H9 (cell line): ENCODE data around the gene ARPC5. TPM values are rescaled to one million over a fixed set of nuclear protein-coding genes. Genes with fewer than 3 reads are reported as not detected.

ENCODE experiments used
- DNase-seq: peaks from one replicate; pipeline ENCODE4 v3.0.0-alpha.2; 2017
- H2AFZ ChIP-seq: one replicate; pipeline ENCODE4 v1.6.1; 2013; ENCODE audit warnings: mild to moderate bottlenecking, low read length, control low read depth, moderate library complexity
- H2AK5ac ChIP-seq: 2 replicates; pipeline ENCODE4 v1.6.1; 2013; ENCODE audit warnings: low read length, control low read depth, mixed read lengths; ENCODE audit not compliant: insufficient read length
- H2BK120ac ChIP-seq: one replicate; pipeline ENCODE4 v1.6.1; 2013; ENCODE audit warnings: low read depth, mild to moderate bottlenecking, low read length, control low read depth, inconsistent platforms; ENCODE audit not compliant: poor library complexity, severe bottlenecking
- H2BK12ac ChIP-seq: 2 replicates; pipeline ENCODE4 v1.6.1; 2013; ENCODE audit warnings: low read length, control low read depth, mixed read lengths, low read depth; ENCODE audit not compliant: insufficient read length
- H2BK15ac ChIP-seq: 2 replicates; pipeline ENCODE4 v1.6.1; 2013; ENCODE audit warnings: low read depth, low read length, control low read depth
- H2BK20ac ChIP-seq: one replicate; pipeline ENCODE4 v1.6.1; 2013; ENCODE audit warnings: low read depth, mild to moderate bottlenecking, low read length, control low read depth, inconsistent platforms; ENCODE audit not compliant: poor library complexity, severe bottlenecking
- H2BK5ac ChIP-seq: 2 replicates; pipeline ENCODE4 v1.6.1; 2013; ENCODE audit warnings: low read length, control low read depth, mixed read lengths; ENCODE audit not compliant: insufficient read length
- H3K14ac ChIP-seq: 2 replicates; pipeline ENCODE4 v1.6.1; 2013; ENCODE audit warnings: low read length, control low read depth; ENCODE audit not compliant: insufficient read depth
- H3K18ac ChIP-seq: 2 replicates; pipeline ENCODE4 v1.6.1; 2013; ENCODE audit warnings: low read depth, mild to moderate bottlenecking, mixed read lengths, low read length, control low read depth; ENCODE audit not compliant: insufficient read length
- H3K23ac ChIP-seq: 2 replicates; pipeline ENCODE4 v1.6.1; 2013; ENCODE audit warnings: low read length, control low read depth, mixed read lengths, low read depth; ENCODE audit not compliant: insufficient read length
- H3K23me2 ChIP-seq: 2 replicates; pipeline ENCODE4 v1.6.1; 2013; ENCODE audit warnings: low read depth, mild to moderate bottlenecking, mixed read lengths, low read length, control low read depth; ENCODE audit not compliant: insufficient read length, poor library complexity, severe bottlenecking
- H3K27ac ChIP-seq: 2 replicates; pipeline ENCODE4 v1.5.1; 2013; ENCODE audit warnings: low read length, control low read depth, mixed read lengths, low read depth; ENCODE audit not compliant: insufficient read length
- H3K27me3 ChIP-seq: 2 replicates; pipeline ENCODE4 v1.6.1; 2013; ENCODE audit warnings: low read length, control low read depth, inconsistent platforms; ENCODE audit not compliant: insufficient read depth
- H3K4ac ChIP-seq: 2 replicates; pipeline ENCODE4 v1.6.1; 2013; ENCODE audit warnings: low read depth, mild to moderate bottlenecking, control low read depth, inconsistent platforms, low read length, moderate library complexity
- H3K4me1 ChIP-seq: 2 replicates; pipeline ENCODE4 v1.6.1; 2013; ENCODE audit warnings: low read length, control low read depth, inconsistent platforms; ENCODE audit not compliant: insufficient read depth
- H3K4me2 ChIP-seq: 2 replicates; pipeline ENCODE4 v1.6.1; 2013; ENCODE audit warnings: low read length, control low read depth, mixed read lengths; ENCODE audit not compliant: insufficient read length, insufficient read depth
- H3K56ac ChIP-seq: 2 replicates; pipeline ENCODE4 v1.6.1; 2013; ENCODE audit warnings: low read depth, mild to moderate bottlenecking, mixed read lengths, low read length, control low read depth; ENCODE audit not compliant: insufficient read length
- H3K79me1 ChIP-seq: 2 replicates; pipeline ENCODE4 v1.6.1; 2013; ENCODE audit warnings: low read depth, mild to moderate bottlenecking, moderate library complexity, low read length, control low read depth, inconsistent platforms; ENCODE audit not compliant: insufficient read depth, poor library complexity, severe bottlenecking
- H3K79me2 ChIP-seq: 2 replicates; pipeline ENCODE4 v1.6.1; 2013; ENCODE audit warnings: low read length, control low read depth, inconsistent platforms; ENCODE audit not compliant: insufficient read depth
- H3K9ac ChIP-seq: 2 replicates; pipeline ENCODE4 v1.6.1; 2013; ENCODE audit warnings: low read length, control low read depth, mixed read lengths; ENCODE audit not compliant: insufficient read length; ENCODE audit errors: extremely low read depth
- H3K9me3 ChIP-seq: one replicate; pipeline ENCODE4 v1.6.1; 2013; ENCODE audit warnings: low read depth, low read length, inconsistent platforms; ENCODE audit not compliant: control insufficient read depth
- H3T11ph ChIP-seq: one replicate; pipeline ENCODE4 v1.6.1; 2013; ENCODE audit warnings: mild to moderate bottlenecking, low read length, control low read depth, inconsistent platforms
- H4K20me1 ChIP-seq: one replicate; pipeline ENCODE4 v1.6.1; 2013; ENCODE audit not compliant: control insufficient read depth, insufficient read length, insufficient read depth
- H4K5ac ChIP-seq: 2 replicates; pipeline ENCODE4 v1.6.1; 2013; ENCODE audit warnings: low read depth, mild to moderate bottlenecking, mixed read lengths, low read length, control low read depth; ENCODE audit not compliant: insufficient read length
- H4K8ac ChIP-seq: replicated peaks from 2 replicates; pipeline ENCODE4 v1.6.1; 2013; ENCODE audit warnings: low read length, control low read depth, mixed read lengths, low read depth; ENCODE audit not compliant: insufficient read length
- H4K91ac ChIP-seq: 2 replicates; pipeline ENCODE4 v1.6.1; 2013; ENCODE audit warnings: low read depth, mild to moderate bottlenecking, moderate library complexity, mixed read lengths, low read length, control low read depth; ENCODE audit not compliant: insufficient read length
- H3K27ac Mint-ChIP-seq, 3 experiments: 2 replicates in 2 of 3; 3 replicates in 1 of 3; pipeline ENCODE4 v1.8.0; 2020 to 2021; ENCODE audit warnings: mixed read lengths in 3 of 3, mild to moderate bottlenecking in 1 of 3, moderate library complexity in 1 of 3
- H3K27me3 Mint-ChIP-seq: 2 replicates; pipeline ENCODE4 v1.8.0; 2021; ENCODE audit warnings: low read depth, mild to moderate bottlenecking, moderate library complexity, mixed read lengths
- H3K36me3 Mint-ChIP-seq, 3 experiments: 2 replicates in 2 of 3; 3 replicates in 1 of 3; pipeline ENCODE4 v1.8.0; 2020 to 2021; ENCODE audit warnings: low read depth in 3 of 3, mixed read lengths in 3 of 3; ENCODE audit not compliant: insufficient read depth in 1 of 3
- H3K4me1 Mint-ChIP-seq, 2 experiments: 2 replicates each; pipeline ENCODE4 v1.8.0; 2020; ENCODE audit warnings: mixed read lengths in 2 of 2
- H3K4me3 Mint-ChIP-seq, 2 experiments: 2 replicates in 1 of 2; 3 replicates in 1 of 2; pipeline ENCODE4 v1.8.0; 2020 to 2021; ENCODE audit warnings: mild to moderate bottlenecking in 2 of 2, mixed read lengths in 2 of 2, moderate library complexity in 1 of 2
- H3K9me3 Mint-ChIP-seq, 2 experiments: 2 replicates in 1 of 2; 3 replicates in 1 of 2; pipeline ENCODE4 v1.8.0; 2020; ENCODE audit warnings: mild to moderate bottlenecking in 2 of 2, mixed read lengths in 2 of 2, moderate library complexity in 1 of 2
- WGBS: extraction: QIAGEN DNeasy Blood & Tissue Kit; methylation state at CpG from one replicate; pipeline ENCODE4 v1.1.7; 2013; ENCODE audit warnings: missing lambda C conversion rate, low lambda C conversion rate, mixed read lengths; ENCODE audit not compliant: insufficient read length; ENCODE audit errors: extremely low coverage; 5-methylcytosine and 5-hydroxymethylcytosine counted together
- total RNA-seq: library from RNA; stranded (reverse); gene quantifications from 2 replicates; pipeline ENCODE4 v1.2.1, GENCODE V29; 2021
- TF ChIP-seq, protein P1 (sequence below): fragments of 200-600 bp; sonication (generic); conservative IDR thresholded peaks from 3 replicates; pipeline ENCODE4 v1.8.0; 2021; ENCODE audit warnings: antibody characterized with exemption, mild to moderate bottlenecking

ARPC5 gene
- total RNA-seq, 1 experiment from 2014 or later: 67.7 TPM

DNA sequence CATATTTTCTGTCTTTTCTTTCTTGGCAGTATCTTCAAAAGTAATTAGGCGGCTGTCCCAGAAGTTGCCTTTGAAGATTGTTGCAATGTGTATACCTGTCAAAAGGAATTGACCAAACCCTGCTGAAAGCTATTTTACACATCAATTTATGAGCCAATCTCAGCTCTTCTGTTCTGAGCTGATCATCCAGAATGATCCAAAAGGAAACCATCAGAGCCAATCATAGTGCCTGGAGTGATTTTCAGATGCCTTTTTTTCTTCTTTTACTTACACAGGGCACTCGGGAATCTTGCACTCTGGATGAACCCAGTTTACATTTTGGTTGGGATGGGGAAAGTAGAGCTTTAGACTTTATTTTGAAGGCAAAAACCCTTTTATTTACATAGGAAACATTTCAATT, 39.3 kb upstream of the ARPC5 start:
- TF ChIP-seq, protein P1, sequence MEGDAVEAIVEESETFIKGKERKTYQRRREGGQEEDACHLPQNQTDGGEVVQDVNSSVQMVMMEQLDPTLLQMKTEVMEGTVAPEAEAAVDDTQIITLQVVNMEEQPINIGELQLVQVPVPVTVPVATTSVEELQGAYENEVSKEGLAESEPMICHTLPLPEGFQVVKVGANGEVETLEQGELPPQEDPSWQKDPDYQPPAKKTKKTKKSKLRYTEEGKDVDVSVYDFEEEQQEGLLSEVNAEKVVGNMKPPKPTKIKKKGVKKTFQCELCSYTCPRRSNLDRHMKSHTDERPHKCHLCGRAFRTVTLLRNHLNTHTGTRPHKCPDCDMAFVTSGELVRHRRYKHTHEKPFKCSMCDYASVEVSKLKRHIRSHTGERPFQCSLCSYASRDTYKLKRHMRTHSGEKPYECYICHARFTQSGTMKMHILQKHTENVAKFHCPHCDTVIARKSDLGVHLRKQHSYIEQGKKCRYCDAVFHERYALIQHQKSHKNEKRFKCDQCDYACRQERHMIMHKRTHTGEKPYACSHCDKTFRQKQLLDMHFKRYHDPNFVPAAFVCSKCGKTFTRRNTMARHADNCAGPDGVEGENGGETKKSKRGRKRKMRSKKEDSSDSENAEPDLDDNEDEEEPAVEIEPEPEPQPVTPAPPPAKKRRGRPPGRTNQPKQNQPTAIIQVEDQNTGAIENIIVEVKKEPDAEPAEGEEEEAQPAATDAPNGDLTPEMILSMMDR: no peak

More for the DNA sequence above, 39.3 kb upstream of the ARPC5 start:
- no peaks in the 10 kb centered on the region for H3K27me3 ChIP-seq
- H3K4me1 Mint-ChIP-seq: peaks cover 3 to 5% of the 10 kb centered on the region in 2 experiments; a peak in 3 of 4 replicates
- no peak overlapping the region for H3K27ac Mint-ChIP-seq
- H3K9me3 Mint-ChIP-seq: peaks cover 8 to 12% of the 10 kb centered on the region in 2 experiments; a peak in 3 of 5 replicates
- no peaks in the 10 kb centered on the region for H3K9me3 ChIP-seq
- H2BK15ac ChIP-seq: no peak overlapping the region
- H3K18ac ChIP-seq: no peak overlapping the region
- H3K27me3 Mint-ChIP-seq: no peaks in the 10 kb centered on the region; the same call in 1 of the 2 replicates
- DNase-seq: no peak
- no peak overlapping the region for H2AK5ac ChIP-seq
- no peak overlapping the region for H2BK12ac ChIP-seq
- no peak overlapping the region for H2BK5ac ChIP-seq
- no CpG with 5 or more reads among the region's 2 CpGs for WGBS
- no peak overlapping the region for H3K4me3 Mint-ChIP-seq
- no peak overlapping the region for H4K91ac ChIP-seq
- H2BK120ac ChIP-seq: no peak overlapping the region
- H3K23me2 ChIP-seq: no peaks in the 10 kb centered on the region
- no peak overlapping the region for H3K23ac ChIP-seq
- H3K9ac ChIP-seq: no peak overlapping the region
- no peak overlapping the region for H3K56ac ChIP-seq
- H3K36me3 Mint-ChIP-seq: peaks cover 0 to 5% (median 5%) of the 10 kb centered on the region in 3 experiments; a peak in 3 of 7 replicates
- no peak overlapping the region for H4K5ac ChIP-seq
- no peak overlapping the region for H4K8ac ChIP-seq
- no peaks in the 10 kb centered on the region for H4K20me1 ChIP-seq
- no peak overlapping the region for H3K4ac ChIP-seq
- no peak overlapping the region for H3T11ph ChIP-seq
- H3K79me2 ChIP-seq: no peaks in the 10 kb centered on the region
- no peaks in the 10 kb centered on the region for H3K79me1 ChIP-seq
- no peak overlapping the region for H3K27ac ChIP-seq
- no peak overlapping the region for H3K14ac ChIP-seq
- H3K4me1 ChIP-seq: no peaks in the 10 kb centered on the region
- no peak overlapping the region for H3K4me2 ChIP-seq
- no peak overlapping the region for H2BK20ac ChIP-seq
- no peak overlapping the region for H2AFZ ChIP-seq
